Esophagus muscularis mucosa (tissue), 4 donors: ENCODE results near the gene PDHB. TPM values are rescaled to one million over a fixed set of nuclear protein-coding genes. Genes with fewer than 3 reads are reported as not detected.

Experiments
- DNase-seq: peaks from one replicate; pipeline ENCODE4 v3.0.0-alpha.2; 2017; ENCODE audit errors: extremely low spot score
- H3K27ac ChIP-seq, 4 donors: fragments of 200-600 bp; sonication (generic); replicated peaks in 1 of 4; 1 replicate in 3 of 4; 2 replicates in 1 of 4; pipeline ENCODE4 v1.5.1; 2016 to 2019; ENCODE audit warnings: mild to moderate bottlenecking in 1 of 4
- H3K27me3 ChIP-seq, 4 donors: fragments of 200-600 bp; sonication (generic); one replicate each; pipeline versions ENCODE4 v1.5.1 to v1.6.0; 2016 to 2019
- H3K36me3 ChIP-seq, 4 donors: fragments of 200-600 bp; sonication (generic); one replicate each; pipeline ENCODE4 v1.5.1; 2016 to 2019
- H3K4me1 ChIP-seq, 4 donors: fragments of 200-600 bp; sonication (generic); one replicate each; pipeline ENCODE4 v1.5.1; 2016 to 2019
- H3K4me3 ChIP-seq, 4 donors: fragments of 200-600 bp; sonication (generic); 1 replicate in 2 of 4; 2 replicates in 2 of 4; pipeline ENCODE4 v1.5.1; 2016 to 2019; ENCODE audit warnings: mild to moderate bottlenecking in 4 of 4, moderate library complexity in 1 of 4
- H3K9me3 ChIP-seq, 4 donors: fragments of 200-600 bp; sonication (generic); 1 replicate in 3 of 4; 2 replicates in 1 of 4; pipeline ENCODE4 v1.5.1; 2016 to 2019
- EP300 ChIP-seq: sonication (generic); formaldehyde crosslinking; IDR thresholded peaks from one replicate; pipeline ENCODE4 v1.6.1; 2017; ENCODE audit warnings: antibody characterized with exemption
- POLR2A ChIP-seq: fragments of 450-650 bp; IDR thresholded peaks from one replicate; pipeline ENCODE4 v1.6.1; 2017; ENCODE audit warnings: antibody characterized with exemption, moderate library complexity, mild to moderate bottlenecking, low read depth
- POLR2AphosphoS5 ChIP-seq, 2 donors: sonication (generic); formaldehyde crosslinking; IDR thresholded peaks; one replicate each; pipeline ENCODE4 v1.6.1; 2017; ENCODE audit warnings: antibody characterized with exemption in 2 of 2
- WGBS: methylation state at CpG from one replicate; pipeline ENCODE4 v1.1.5; 2018; 5-methylcytosine and 5-hydroxymethylcytosine counted together
- intact Hi-C: fragments of 100-400 bp; cut with DNase I; formaldehyde crosslinking; loops from one replicate; pipeline ENCODE4 v1.15.1; 2023
- total RNA-seq, 4 donors: library from RNA; depleted of rRNA; stranded (reverse); fragments of >200 nt; gene quantifications; one replicate each; pipeline versions ENCODE4 v1.1.0 to v1.2.1, GENCODE V29; 2016
- TF ChIP-seq, protein P1 (sequence below), 3 experiments: fragments of 200-600 bp in 2 of 3; fragments of 450-650 bp in 1 of 3; sonication (generic) in 2 of 3; IDR thresholded peaks; one replicate each; pipeline ENCODE4 v1.5.1; 2017 to 2019; ENCODE audit warnings: antibody characterized with exemption in 3 of 3, mild to moderate bottlenecking in 2 of 3, moderate library complexity in 1 of 3

The PDHB gene
- total RNA-seq, 4 donors from 2014 or later = 100 to 138 (median 122) TPM

- Histone ChIP-seq H3K27ac (peak overlapping the region; percentile 15 to 35 (median 27)), H3K9me3 (no peaks in the 10 kb centered on the region), H3K4me1 (peaks cover 40 to 64% (median 60%) of the 10 kb centered on the region in 4 donors), H3K36me3 (peaks cover 10 to 34% (median 20%) of the 10 kb centered on the region in 4 donors), H3K27me3 (no peaks in the 10 kb centered on the region), H3K4me3 (peak overlapping the region in 1 of 4 donors; percentile 6)
- no peak for DNase-seq
- intact Hi-C loops = no loop called here
- TF ChIP-seq, protein P1, sequence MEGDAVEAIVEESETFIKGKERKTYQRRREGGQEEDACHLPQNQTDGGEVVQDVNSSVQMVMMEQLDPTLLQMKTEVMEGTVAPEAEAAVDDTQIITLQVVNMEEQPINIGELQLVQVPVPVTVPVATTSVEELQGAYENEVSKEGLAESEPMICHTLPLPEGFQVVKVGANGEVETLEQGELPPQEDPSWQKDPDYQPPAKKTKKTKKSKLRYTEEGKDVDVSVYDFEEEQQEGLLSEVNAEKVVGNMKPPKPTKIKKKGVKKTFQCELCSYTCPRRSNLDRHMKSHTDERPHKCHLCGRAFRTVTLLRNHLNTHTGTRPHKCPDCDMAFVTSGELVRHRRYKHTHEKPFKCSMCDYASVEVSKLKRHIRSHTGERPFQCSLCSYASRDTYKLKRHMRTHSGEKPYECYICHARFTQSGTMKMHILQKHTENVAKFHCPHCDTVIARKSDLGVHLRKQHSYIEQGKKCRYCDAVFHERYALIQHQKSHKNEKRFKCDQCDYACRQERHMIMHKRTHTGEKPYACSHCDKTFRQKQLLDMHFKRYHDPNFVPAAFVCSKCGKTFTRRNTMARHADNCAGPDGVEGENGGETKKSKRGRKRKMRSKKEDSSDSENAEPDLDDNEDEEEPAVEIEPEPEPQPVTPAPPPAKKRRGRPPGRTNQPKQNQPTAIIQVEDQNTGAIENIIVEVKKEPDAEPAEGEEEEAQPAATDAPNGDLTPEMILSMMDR (IDR thresholded peaks at IDR 0.05) = no peak
- WGBS = 68% methylated on average over 3 of the region's 3 CpGs
These were observed 42.3 kb downstream of the PDHB start for GRCh38 chr3:58391156-58391865.

- H3K4me1 ChIP-seq = peaks cover 46 to 69% (median 62%) of the 10 kb centered on the region in 4 donors
- H3K36me3 ChIP-seq = peaks cover 0 to 19% (median 8%) of the 10 kb centered on the region in 4 donors
- no peak for DNase-seq
- no peaks in the 10 kb centered on the region for H3K27me3 ChIP-seq
- no peaks in the 10 kb centered on the region for H3K9me3 ChIP-seq
- TF ChIP-seq EP300 (no peak), POLR2AphosphoS5 (IDR thresholded peaks at IDR 0.05) (peak in 1 of 2 donors; percentile 21)
- intact Hi-C loops = no loop called here
- H3K27ac ChIP-seq = peak overlapping the region; percentile 36 to 70 (median 65)
- peak overlapping the region in 1 of 4 donors; percentile 1 for H3K4me3 ChIP-seq
These were observed 45.0 kb downstream of the PDHB start for GRCh38 chr3:58388550-58389091.

DNA sequence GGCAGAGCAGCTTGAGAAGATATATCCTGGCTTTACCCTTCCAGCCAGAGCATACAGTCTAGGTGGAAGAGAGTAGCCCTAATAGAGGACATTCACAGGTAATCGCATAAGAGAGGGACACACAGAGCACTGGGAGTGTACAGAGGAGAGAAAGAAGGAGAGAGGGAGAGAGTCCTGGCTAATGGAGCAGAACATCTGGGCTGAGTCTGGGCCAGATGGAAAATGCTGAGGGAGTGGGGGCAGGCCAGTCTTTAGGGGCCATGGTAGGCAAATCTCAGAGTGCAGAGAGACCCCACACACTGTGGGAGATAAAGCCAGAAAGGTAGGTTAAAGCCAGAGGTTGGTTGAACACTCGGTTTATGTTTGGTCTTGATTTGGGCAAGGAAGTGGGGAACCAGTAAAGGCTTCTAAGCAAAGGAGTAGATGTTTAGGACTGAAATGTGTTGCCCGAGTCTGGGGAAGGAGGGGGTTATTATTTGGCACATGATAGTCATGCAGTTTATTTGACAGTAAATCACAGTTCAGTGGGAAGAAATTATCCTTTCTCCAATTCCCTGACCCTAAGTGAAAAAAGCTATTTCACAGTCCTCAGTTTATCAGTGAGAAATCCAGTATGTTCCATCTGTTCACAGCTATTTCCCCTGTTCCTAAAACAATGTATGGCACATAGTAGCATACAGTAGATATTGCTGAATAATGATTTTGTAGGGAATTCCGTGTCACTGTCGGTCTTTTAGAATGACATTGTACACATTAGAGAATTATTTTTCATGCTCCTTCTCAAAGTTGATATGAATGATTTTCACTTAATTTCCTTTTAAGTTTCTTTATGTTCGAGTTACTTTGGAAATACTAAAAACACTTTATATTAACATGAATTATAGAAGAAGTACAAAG, 45.7 kb downstream of the PDHB start:
- Histone ChIP-seq H3K27me3 (no peaks in the 10 kb centered on the region), H3K9me3 (no peaks in the 10 kb centered on the region), H3K36me3 (peaks cover 0 to 25% (median 13%) of the 10 kb centered on the region in 4 donors), H3K27ac (peak overlapping the region; percentile 36 to 70 (median 65)), H3K4me1 (peaks cover 46 to 75% (median 65%) of the 10 kb centered on the region in 4 donors), H3K4me3 (peak overlapping the region in 1 of 4 donors; percentile 1)
- DNase-seq = no peak
- no peak for TF ChIP-seq EP300
- no peak for TF ChIP-seq POLR2AphosphoS5 (IDR thresholded peaks at IDR 0.05)
- TF ChIP-seq, protein P1 (IDR thresholded peaks at IDR 0.05) = no peak
- TF ChIP-seq POLR2A = no peak
- intact Hi-C loops = no loop called here
- 59% methylated on average over 6 of the region's 6 CpGs for WGBS

DNA sequence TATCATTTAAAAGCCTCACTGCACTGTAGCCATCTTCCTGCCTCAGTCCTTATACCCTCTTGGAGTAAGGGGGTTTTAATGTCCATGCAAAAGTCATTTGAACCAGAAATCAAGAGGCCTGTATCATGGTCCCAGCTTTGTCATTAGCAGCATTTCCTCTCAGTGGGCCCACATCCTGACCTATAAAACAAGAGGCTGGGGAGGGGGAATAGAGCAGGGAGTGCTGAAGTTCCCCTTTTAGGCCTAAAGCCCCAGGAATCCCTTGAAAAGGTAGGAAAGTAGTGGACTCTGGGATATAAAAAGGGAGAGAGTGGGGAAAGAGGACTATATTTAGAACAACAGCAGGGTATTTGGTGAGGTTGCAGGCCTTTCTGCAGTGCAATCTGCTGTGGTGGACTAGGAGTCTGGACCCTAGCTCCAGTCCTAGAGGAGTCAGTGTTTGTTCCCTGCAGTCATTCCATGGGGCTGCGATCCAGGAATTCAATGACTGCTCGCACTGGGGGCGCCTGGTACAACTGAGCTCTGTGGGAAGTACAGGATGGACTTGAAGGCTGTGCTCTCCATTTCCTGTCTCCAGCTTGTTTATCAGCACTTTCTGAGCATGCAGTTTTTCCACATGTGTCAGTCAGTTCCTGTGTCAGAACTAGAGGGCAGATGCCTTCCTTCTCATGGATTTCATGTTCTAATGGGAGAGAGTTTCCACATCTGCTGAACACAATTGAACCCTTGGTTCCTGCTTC, 46.8 kb downstream of the PDHB start:
- WGBS = 58% methylated on average over 3 of the region's 3 CpGs
- peaks cover 40 to 65% (median 55%) of the 10 kb centered on the region in 4 donors for H3K4me1 ChIP-seq
- H3K9me3 ChIP-seq = no peaks in the 10 kb centered on the region
- H3K4me3 ChIP-seq = no peak overlapping the region
- H3K27me3 ChIP-seq = no peaks in the 10 kb centered on the region
- TF ChIP-seq POLR2AphosphoS5 (IDR thresholded peaks at IDR 0.05) (peak in 1 of 2 donors; percentile 34), EP300 (no peak), POLR2A (no peak)
- H3K27ac ChIP-seq = peak overlapping the region; percentile 36 to 70 (median 65)
- DNase-seq = no peak
- intact Hi-C loops = no loop called here
- peaks cover 0 to 32% (median 16%) of the 10 kb centered on the region in 4 donors for H3K36me3 ChIP-seq

DNA sequence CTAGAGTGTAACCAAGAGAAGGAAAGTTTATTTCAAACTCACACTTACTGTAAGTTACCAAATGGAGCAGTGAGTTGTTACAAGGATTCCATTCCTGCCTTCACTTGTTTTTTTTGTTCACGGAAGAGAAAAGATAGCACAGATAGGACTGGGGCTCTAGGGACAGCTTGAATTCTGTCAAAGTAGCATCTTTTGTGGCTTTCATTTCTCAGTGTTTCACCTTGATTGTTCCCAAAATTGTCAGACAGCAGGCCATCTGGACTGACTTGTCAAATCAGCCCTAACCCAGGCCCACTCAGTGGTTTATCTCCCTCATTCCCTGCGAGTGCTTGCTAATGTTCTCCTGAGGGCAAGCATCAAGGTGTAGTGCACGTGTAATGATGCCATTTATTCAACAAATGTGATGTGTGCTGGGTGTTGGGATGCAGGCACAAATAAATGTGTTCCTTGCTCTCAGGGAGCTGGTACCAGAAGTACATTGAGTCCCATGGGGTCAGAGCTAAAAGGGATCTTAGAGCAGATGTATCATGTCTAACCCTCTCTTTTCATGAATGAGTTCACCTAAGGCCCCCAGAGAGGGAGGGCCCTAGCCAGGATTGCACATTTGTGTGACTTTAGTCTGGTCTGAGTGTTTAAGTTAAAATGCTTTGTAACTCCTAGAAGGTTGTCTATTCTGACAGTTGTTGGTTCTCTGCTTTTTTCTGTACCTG, 49.1 kb downstream of the PDHB start:
- TF ChIP-seq, protein P1 (IDR thresholded peaks at IDR 0.05) = no peak
- no peak for TF ChIP-seq POLR2AphosphoS5 (IDR thresholded peaks at IDR 0.05)
- no peak for TF ChIP-seq EP300
- no peak for TF ChIP-seq POLR2A
- Histone ChIP-seq H3K36me3 (peaks cover 0 to 23% (median 13%) of the 10 kb centered on the region in 4 donors), H3K4me3 (no peak overlapping the region), H3K4me1 (peaks cover 34 to 55% (median 46%) of the 10 kb centered on the region in 4 donors), H3K27ac (peak overlapping the region in 1 of 4 donors; percentile 6), H3K9me3 (no peaks in the 10 kb centered on the region), H3K27me3 (no peaks in the 10 kb centered on the region)
- 84% methylated on average over 3 of the region's 3 CpGs for WGBS
- DNase-seq = no peak
- intact Hi-C loops = no loop called here
